Measurements from ENCODE around the gene SLC7A6. TPM values are rescaled to one million over a fixed set of nuclear protein-coding genes. Genes with fewer than 3 reads are reported as not detected.

SLC7A6 gene
- total and polyA plus RNA-seq, 2 of the 8 experiments (the other 6 are each of a cell fraction or from before 2014, with no cell fraction given): 28.0 to 37.8 TPM

DNA sequence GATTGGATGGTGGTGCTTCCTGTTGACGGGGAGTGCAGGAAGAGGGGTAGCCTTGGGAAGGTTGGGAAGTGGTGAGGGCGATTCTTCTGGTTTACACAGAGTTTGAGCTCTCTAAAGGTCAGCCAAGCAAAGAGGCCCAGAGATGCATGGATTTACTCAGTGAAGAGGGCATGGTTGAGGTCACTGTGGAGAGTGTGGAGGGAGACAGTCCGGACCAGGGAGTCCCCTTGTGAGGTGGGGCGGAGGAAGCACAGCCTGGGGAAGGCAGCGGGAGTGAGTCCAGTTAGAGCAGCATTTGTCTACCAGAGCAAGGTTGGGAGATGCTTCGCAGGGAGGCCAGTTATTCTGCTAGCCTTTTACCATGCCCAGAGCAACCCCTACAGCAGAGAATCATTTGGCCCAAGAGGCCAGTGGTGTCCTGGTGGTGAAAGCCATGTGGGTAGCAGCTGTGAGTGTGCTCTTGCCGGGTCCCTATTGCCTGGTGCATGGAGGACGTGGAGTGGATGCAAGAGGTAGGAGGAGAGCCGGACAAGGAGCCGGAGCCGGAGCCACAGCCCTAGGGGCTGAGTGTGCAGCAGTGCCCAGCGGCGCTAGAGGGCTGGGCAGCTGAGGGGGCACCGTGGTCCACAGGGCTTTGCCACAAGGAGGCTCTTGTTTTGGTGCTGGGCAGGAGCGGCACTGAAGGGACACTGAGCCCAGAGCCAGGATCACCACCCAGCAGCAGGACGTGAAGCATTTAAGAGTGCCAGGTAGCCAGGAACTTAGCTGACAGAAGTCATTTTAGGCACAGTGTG lies 74.2 kb downstream of the SLC7A6 start:
- 89% methylated on average over 16 of the region's 16 CpGs; no CpG with 5 or more reads in 1 of the 2 experiments for WGBS, 2 experiments (ENCODE audit: extremely low coverage in 1 of 2, insufficient coverage in 1 of 2, insufficient read length in 1 of 2, insufficient replicate concordance in 2 of 2, low coverage in 1 of 2, low lambda C conversion rate in 2 of 2, missing lambda C conversion rate in 1 of 2)
- no peak overlapping the region for H4K91ac ChIP-seq (replicated peaks; ENCODE audit: insufficient read length, low read length)
- no peak overlapping the region for H3K4ac ChIP-seq (replicated peaks; ENCODE audit: insufficient read length, low read depth, low read length)
- H2AK5ac ChIP-seq (ENCODE audit: low read depth, low read length): no peak overlapping the region
- no peak overlapping the region for H3K4me3 ChIP-seq (ENCODE audit: extremely low read depth in 1 of 4, insufficient read depth in 2 of 4, low read depth in 3 of 4, low read length in 4 of 4)
- no peaks in the 10 kb centered on the region for H3K23me2 ChIP-seq (ENCODE audit: low read depth, low read length)
- no peak overlapping the region for H2BK12ac ChIP-seq (ENCODE audit: low read depth, low read length)
- no peak for TF ChIP-seq EZH2 (IDR thresholded peaks at IDR 0.05; ENCODE audit: low read depth, low read length, severe bottlenecking)
- TF ChIP-seq CREB1 (IDR thresholded peaks at IDR 0.05): no peak
- TF ChIP-seq NANOG (IDR thresholded peaks at IDR 0.05; ENCODE audit: insufficient read depth, low read depth, low read length, poor library complexity, severe bottlenecking): no peak
- no peak for TF ChIP-seq TBP (IDR thresholded peaks at IDR 0.05; ENCODE audit: low read depth, low read length)
- TF ChIP-seq JUND (IDR thresholded peaks at IDR 0.05; ENCODE audit: low read length): no peak
- no peak for TF ChIP-seq TAF1 (IDR thresholded peaks at IDR 0.05; ENCODE audit: low read depth, low read length)
- no peak for TF ChIP-seq MAFK (IDR thresholded peaks at IDR 0.05; ENCODE audit: low read depth, low read length)
- no peak overlapping the region for H3K9ac ChIP-seq (replicated peaks in 1 of 4; ENCODE audit: extremely low read depth in 1 of 4, low read depth in 3 of 4, low read length in 3 of 4)
- H3K56ac ChIP-seq (replicated peaks; ENCODE audit: insufficient read length, low read depth, low read length): no peak overlapping the region
- H4K8ac ChIP-seq (ENCODE audit: extremely low read depth, insufficient read depth, low read length): no peak overlapping the region
- no peak overlapping the region for H3K27ac ChIP-seq (ENCODE audit: low read depth, low read length)
- no peak overlapping the region for H2BK20ac ChIP-seq (ENCODE audit: low read length)
- peaks cover 12 to 45% (median 28%) of the 10 kb centered on the region in 4 experiments for H3K36me3 ChIP-seq (ENCODE audit: control insufficient read depth in 2 of 4, insufficient read depth in 4 of 4, low read length in 3 of 4)
- H2BK5ac ChIP-seq (ENCODE audit: low read depth, low read length): no peak overlapping the region; the same call in 1 of the 2 replicates
- DNase-seq (ENCODE audit: low read depth in 1 of 2, low spot score in 2 of 2) (no peak), FAIRE-seq (no peak)
- H4K20me1 ChIP-seq (replicated peaks in 1 of 2; ENCODE audit: control insufficient read depth in 1 of 2, insufficient read depth in 2 of 2, low read length in 2 of 2): peaks cover 2 to 3% of the 10 kb centered on the region in 2 experiments
- H2BK120ac ChIP-seq (replicated peaks; ENCODE audit: low read depth, low read length): no peak overlapping the region
- no peak overlapping the region for H3K4me2 ChIP-seq (ENCODE audit: insufficient read depth in 1 of 2, low read depth in 2 of 2, low read length in 2 of 2)
- H2AFZ ChIP-seq (ENCODE audit: low read length): no peak overlapping the region
- H3K18ac ChIP-seq (ENCODE audit: extremely low read depth, low read length): no peak overlapping the region
- no peaks in the 10 kb centered on the region for H3K27me3 ChIP-seq (replicated peaks in 1 of 4; ENCODE audit: control insufficient read depth in 3 of 4, extremely low read depth in 1 of 4, insufficient read depth in 3 of 4, low read length in 3 of 4)
- POLR2A ChIA-PET (ENCODE audit: partially characterized antibody): interaction anchor here (1.3 to 1.6 kb wide), 3 partner anchors 21 to 31 kb away, joined by 3 to 4 read pairs (median 3); partner anchors contain the start of genes PRMT7 and SLC7A6OS
- H3K4me1 ChIP-seq (replicated peaks in 1 of 4; ENCODE audit: control insufficient read depth in 3 of 4, insufficient read depth in 4 of 4, low read length in 3 of 4): no peaks in the 10 kb centered on the region
- H3K9me3 ChIP-seq (ENCODE audit: insufficient read depth in 2 of 2, low read depth in 1 of 2, low read length in 1 of 2): no peaks in the 10 kb centered on the region
- H3K14ac ChIP-seq (ENCODE audit: insufficient read length): no peak overlapping the region
- H3K79me1 ChIP-seq (ENCODE audit: low read depth, low read length): no peaks in the 10 kb centered on the region; the same call in 1 of the 2 replicates
- H4K5ac ChIP-seq (ENCODE audit: insufficient read length, low read depth, low read length): no peak overlapping the region
- H3K23ac ChIP-seq (ENCODE audit: insufficient read length): no peak overlapping the region
- no peak overlapping the region for H2BK15ac ChIP-seq (ENCODE audit: low read length)
- CTCF ChIA-PET (ENCODE audit: partially characterized antibody): interaction anchor here (0.7 to 2.2 kb wide), 6 partner anchors 10 to 332 kb away, joined by 3 to 8 read pairs (median 3); partner anchors contain the start of gene SLC7A6
- H3K79me2 ChIP-seq (ENCODE audit: control insufficient read depth in 1 of 2, insufficient read depth in 2 of 2, low read length in 2 of 2): no peaks in the 10 kb centered on the region
